Stimulated activated CD8-positive, alpha-beta memory T cell treated with anti-CD3 and anti-CD28 coated beads, Interleukin-15, amount 100 ng/mL, for 48 hours (primary cell): ENCODE data around the gene ACVR2A.

Source experiments
- DNase-seq, 2 donors: peaks; one replicate each; pipeline ENCODE4 v3.0.0-alpha.2; 2020; ENCODE audit warnings: low read depth in 2 of 2

Gene ACVR2A

GRCh38 chr2:147924647-147925046, 79.8 kb downstream of the ACVR2A start:
- no peak for DNase-seq

GRCh38 chr2:147925886-147926285, 81.1 kb downstream of the ACVR2A start:
- no peak for DNase-seq

GRCh38 chr2:147927053-147927588, 82.3 kb downstream of the ACVR2A start:
- DNase-seq = no peak

- DNase-seq = no peak
Observed at GRCh38 chr2:147933931-147934330, 89.1 kb downstream of the ACVR2A start.

- no peak for DNase-seq
Observed at GRCh38 chr2:147934881-147935620, 90.2 kb downstream of the ACVR2A start.

GRCh38 chr2:147937744-147938349, 93.0 kb downstream of the ACVR2A start:
- DNase-seq = no peak

GRCh38 chr2:147939313-147939712, 94.5 kb downstream of the ACVR2A start:
- DNase-seq = no peak

GRCh38 chr2:147945660-147946059, 100.8 kb downstream of the ACVR2A start:
- no peak for DNase-seq

GRCh38 chr2:147952118-147952517, 107.3 kb downstream of the ACVR2A start:
- no peak for DNase-seq

- DNase-seq = no peak
Observed at GRCh38 chr2:147968571-147968970, 123.7 kb downstream of the ACVR2A start.

GRCh38 chr2:147976102-147976501, 131.3 kb downstream of the ACVR2A start:
- no peak for DNase-seq

- no peak for DNase-seq
Observed at GRCh38 chr2:147977679-147978078, 132.8 kb downstream of the ACVR2A start.
